HG03439 (cell line): ENCODE results near the gene TTI1.

Experiments used
- ATAC-seq: cut with Tn5 transposase; IDR thresholded peaks from one replicate; pipeline ENCODE4 v1.9.1; 2021; ENCODE audit warnings: mild to moderate bottlenecking, moderate library complexity; ENCODE audit not compliant: unreplicated experiment

TTI1 gene

DNA sequence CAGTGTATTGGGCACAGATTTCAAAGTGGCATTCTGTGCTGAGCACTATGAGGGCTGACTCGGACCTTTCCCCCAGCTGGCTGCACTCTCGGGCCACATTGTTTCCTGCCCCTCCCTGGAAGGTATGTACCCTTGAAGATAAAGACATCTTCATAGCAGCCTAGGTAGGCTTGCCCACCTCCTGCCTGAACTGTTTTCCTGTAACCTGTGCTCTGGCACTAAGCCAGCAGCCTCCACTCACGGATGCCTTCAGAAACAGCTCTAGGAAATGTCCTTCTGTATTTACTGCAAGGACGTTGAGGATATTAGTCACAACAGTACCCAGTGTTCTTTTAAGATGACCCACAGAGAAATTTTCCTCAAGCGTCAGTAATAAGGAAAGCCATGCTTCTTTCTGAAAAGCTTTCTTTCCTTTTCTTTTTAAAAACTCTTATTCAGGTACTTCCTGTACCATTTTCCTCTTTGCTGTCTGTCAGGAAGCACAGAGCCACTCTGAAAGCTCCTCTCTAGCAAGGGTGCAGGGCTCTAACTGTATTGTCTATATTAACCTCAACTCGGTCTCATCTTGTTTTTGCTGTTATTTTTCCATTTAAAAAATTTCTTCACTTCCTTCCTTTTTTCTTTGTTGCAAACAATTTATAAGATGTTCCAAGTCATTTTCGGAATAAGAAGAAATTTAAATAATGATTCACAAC lies 43.5 kb downstream of the TTI1 start:
- ATAC-seq: no peak

DNA sequence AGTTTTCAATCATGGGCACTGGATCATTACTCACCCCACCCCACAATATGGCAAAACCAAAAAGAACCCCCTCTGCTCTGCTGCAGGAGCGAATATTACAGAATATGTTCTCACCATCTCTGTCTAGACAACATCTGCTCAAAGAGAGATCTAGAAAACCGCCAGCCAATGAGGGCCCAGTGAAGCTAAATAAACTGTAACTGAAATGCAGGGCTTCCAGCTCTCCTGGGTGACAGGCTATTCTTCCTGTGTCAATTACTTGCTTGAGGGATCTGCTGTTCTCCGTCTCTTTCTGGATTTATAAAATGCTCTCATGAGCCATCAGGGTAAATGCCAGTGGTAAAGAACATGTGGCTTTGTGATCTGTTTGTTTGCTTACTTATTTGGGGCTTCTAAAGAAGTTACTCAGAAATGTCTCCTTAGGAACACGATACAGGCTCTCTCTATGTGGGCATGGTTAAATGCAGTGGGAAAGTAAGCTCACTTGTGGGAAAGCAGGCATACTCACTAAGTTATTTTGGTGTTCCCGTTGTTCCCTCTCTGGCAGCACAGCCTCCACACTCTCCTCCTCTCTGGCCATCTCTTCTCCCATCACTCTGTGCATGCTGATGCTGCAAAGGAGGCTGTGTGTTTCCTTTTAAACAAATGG lies 44.8 kb downstream of the TTI1 start:
- ATAC-seq: no peak

DNA sequence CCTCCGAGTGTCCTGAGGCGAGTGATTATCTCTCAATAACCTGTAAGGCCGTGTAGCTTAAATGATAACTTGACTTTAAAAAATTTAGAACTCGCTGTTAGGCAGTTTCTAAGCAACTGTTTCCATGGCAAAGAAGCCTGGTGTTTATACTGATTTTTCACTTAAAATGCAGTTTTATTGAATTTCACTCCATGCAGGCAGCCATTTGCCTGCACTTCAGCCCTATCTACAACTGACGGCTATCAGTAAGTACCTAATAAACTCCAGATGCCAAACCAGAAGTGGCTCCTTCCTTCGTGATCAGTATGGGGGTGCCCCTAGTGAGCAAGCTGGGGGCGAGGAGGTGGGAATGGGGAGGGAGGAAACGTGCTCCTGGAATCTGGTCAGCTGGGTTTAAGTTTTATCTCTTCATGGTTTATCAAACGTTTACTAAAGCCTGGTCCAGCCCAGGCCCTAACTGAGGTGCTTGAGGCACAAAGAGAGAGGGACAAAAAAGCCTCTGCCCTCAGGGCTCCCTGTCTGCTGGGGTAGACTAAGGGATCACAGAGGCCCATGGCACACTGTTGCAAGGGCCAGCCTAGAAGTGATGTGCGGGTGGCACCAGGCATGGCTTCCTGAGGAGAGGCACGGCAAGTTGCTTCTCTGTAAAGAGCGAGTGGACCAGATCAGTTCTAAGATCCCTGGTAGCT lies 45.5 kb downstream of the TTI1 start:
- ATAC-seq: no peak

DNA sequence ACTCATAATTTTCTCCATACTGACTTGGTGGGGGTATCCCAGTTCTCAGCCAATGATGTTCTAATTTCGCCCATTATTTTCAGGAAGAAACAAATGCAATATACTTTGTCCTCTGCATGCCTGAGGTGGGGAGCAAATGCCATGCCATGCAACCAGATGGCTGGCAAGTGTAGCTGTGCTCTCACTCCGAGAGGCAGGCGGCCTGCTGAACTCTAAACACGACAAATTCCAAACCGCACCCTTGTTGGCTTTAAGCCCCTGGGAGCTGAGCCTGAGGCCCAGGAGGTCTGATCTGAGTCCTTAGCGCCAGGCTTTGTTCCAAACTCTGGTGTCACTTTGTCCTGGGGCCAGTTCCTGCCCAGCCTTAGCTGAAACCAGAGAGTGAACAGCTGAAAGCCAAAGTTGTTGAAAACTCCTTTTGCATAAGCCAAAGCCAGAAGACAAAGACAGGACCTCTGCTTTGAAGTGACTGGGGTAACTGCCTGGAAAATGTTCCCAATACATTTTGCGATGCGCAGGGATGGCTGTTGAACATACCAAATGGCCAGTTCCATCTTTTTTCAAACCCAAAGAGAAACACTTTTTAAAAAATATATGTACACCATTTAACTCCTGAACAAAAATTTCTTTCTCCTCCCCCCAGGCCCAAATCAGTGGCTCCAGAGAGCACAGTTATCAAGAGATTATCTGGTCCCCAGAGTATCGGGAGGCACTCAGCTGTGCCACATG lies 46.2 kb downstream of the TTI1 start:
- ATAC-seq: no peak

DNA sequence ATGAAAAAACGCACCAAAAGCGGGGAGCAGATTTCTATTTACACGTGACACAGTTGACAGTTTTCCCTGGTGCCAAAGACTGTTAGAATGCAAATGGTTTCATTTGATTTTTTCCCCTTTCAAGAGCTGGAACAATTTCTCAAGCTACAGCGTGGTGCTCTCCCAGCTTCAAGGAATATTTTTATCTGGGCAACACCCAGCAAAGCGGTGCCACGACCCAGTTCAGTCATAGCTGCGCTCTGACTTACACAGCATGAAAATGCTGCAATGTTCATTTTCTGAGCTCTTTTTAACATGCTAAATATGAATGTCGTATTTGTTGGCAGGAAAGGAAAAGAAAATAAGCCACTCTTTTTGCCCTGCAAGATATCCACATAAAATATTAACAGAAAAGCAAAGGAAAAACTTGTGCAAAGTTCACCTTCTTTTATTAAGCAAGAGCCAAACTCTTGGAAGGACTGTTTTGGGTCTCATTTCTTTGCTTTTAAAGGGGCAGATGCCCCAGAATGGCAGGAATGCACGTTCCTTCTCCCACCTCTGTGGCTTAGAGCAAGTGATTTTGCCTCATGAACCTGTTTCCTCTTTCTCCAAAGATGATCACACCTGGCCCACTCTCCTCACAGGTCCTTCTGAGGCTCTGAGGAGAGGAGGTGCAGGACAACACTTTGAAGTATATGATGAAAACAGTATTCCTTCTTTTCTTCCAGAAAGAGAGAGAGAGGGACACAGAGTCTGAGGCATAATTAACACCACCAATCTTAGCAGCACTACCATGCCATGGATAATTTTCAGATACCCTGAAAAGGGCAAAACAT lies 47.0 kb downstream of the TTI1 start:
- ATAC-seq: no peak

DNA sequence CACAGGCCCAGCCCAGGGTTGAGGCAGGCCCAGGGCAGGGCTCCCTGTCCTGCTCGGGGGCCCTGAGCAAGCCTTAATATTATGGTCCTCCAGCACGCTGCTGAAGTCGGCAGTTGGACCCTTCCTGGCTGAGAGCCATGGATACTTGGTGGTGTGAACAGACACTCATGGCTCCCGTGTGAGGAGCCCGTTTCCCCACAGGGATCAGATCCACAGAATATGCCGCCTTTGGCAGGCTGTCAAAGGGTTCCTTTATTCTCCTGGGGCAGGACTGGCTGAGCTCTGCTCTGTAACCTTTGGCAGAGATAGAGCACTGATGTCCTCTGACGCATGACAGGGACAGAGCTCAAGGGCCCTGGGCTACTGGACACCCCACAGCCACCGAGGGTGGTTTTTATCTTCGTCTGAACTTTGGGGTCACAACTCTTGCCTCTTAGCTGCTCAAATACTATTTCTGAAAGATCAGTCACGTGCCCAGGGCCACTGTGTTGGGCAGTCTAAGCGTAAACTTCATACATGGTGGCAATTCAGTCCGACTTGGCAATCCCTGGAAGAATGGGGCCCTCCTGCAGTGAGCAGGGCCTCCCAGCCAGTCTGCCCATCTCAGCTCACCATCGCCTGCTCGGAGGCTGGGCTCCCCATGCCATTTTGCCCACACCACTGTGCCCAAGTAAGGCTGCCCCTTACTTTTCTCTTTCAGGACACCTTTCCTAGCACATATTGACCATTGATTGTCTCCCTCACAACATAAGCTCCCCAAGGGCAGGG lies 49.1 kb downstream of the TTI1 start:
- ATAC-seq: no peak

DNA sequence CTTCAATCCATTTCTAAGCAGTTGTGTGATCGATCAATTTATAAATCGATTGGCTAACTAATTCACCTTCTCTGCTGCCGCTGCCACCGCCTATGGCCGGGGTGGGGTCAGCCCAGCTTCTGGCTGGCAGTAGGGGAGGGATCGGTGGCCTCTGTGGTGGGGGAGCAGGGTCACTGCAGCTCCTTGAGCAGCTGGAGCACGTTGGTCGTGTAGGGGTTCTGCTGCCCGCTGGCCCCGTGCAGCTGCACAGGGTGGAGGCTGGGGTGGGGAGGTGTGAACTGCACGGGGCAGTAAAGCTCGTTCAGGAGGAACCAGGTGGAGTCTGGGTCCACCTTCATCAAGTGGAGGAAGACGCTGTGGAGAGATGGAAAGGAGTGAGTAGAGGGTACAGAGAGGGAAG lies 50.0 kb downstream of the TTI1 start:
- no peak for ATAC-seq

DNA sequence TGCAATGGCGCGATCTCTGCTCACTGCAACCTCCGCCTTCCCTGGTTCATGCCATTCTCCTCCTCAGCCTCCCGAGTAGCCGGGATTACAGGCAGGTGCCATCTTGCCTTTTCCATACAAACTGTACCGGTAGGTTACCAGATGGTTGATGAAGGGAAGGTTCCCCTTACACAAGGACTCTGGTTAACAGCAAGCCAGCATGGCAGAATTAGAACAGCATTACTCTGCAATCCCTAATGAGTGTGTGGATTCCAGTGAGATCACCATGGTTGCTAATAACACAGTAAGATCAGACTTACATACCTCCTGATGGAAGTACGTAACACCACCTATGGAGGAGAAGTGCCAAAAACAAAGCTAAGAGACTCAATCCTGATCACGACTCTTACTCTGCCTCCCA lies 51.7 kb downstream of the TTI1 start:
- ATAC-seq: no peak

DNA sequence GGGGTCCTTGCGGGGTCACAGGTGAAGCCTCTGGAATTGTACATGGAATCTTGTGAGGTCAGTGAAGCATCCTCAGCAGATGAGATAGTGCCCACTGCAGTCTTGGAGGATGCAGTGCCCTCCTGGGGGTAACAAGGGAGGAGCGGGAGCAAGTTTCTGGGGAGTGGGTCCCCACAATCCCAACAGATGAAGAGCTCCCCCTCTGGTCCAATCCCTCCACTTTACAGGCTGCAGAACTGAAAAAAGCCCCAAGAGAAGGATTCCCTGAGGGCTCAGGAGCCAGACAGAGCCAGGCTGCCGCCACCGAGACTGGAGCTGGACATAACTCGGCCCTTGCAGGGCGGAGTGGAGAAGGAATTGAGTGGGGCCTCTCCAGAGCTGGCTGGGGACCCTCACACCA lies 52.4 kb downstream of the TTI1 start:
- ATAC-seq: no peak

DNA sequence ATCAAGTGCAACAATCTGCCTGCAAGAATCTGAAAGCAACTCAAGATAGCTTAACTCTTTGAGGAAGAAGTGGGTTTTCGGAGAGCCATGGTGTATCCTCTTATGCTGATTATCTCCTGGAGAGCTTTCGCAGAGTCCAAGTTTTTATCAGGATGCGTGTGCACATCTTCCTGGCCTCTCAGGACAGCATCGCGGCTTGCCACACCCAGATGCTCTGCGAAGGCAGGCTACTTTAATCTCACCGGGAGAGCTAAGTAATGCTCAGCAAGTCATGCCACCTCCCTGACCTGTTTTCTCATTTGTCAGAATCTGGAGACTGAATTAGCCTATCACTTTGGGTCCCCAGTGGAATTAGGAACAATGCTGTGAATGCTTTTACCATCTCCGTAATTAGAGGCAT lies 52.9 kb downstream of the TTI1 start:
- ATAC-seq: no peak

DNA sequence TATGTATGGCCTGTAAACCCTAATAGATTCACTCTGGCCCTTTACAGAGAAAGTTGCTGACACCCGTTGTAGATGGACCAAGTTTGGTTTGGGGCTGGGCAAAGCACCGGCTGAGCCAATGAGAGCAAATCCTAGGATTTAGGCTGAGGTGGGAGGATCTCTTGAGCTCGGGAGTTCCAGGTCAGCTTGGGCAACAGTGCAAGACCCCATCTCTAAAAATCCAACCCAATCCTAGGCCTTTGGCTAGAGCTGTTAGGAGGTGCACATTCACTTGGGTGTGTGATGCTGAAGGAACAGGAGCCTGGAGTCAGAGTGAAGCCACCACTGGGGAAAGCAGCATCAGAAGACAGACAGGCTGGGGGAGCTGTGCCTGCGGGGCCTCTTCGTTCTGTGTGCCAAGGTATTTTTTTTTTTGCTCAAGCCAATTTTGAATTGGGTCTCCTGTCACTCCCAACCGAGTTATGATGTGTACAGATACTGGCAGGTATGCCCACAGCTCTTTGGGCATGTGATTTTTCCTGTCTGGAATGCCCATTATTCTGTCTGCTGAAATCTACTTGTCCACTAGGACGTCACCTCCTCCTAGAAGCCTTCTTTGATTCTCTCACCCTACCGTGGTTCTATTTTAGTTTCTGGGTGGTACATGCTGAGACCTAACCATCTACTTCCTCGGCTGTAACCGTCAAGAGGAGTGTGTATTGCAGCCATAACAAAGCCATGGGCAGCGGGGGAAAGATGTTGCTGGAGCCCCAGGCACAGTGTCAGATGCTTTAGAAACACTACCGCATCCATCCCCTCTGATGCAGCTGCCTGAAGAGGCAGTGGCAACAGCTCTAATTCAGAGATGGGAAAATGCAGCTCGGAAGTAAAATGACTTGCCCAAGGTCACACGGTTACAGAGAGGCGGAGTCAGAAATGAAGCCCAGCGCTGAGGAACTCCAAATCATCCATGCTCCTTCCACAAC lies 54.0 kb downstream of the TTI1 start:
- ATAC-seq: no peak

DNA sequence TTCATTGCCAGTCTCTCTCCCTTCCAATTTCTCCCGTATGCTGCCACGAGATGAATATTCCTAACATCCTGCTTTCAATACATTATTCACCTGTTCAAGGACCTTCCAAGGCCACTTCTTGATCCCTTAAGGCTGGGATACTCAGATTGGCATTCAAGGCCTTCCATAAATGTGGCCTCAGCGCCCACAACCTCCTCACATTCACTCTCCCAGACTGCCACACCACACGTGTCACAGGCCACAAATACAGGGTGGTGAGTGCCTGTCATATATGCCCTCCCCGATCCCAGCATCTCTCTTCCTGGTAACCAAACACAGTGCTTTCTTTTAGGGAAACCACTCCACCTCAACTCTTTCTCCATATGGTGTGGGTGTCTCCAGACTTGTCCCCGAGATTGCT lies 55.5 kb downstream of the TTI1 start:
- no peak for ATAC-seq

DNA sequence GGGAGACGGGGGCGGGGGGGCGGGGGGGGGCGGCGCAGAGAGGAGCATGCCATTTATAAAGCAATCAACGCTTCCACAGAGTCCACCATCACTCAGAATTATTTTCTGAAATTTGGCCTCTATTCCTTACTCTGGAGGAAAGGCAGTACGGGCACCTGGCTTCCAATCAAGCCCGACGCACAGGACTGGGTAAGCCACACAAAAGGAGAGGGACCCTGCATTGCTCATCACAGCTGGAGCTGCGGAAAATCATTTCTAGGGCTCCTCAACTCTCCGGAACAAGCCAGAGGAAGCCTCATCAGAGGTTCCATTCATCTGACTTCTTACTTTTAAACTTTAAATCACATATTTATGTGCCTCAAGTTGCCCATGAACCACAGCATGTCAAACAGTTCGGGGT lies 55.9 kb downstream of the TTI1 start:
- ATAC-seq: no peak

DNA sequence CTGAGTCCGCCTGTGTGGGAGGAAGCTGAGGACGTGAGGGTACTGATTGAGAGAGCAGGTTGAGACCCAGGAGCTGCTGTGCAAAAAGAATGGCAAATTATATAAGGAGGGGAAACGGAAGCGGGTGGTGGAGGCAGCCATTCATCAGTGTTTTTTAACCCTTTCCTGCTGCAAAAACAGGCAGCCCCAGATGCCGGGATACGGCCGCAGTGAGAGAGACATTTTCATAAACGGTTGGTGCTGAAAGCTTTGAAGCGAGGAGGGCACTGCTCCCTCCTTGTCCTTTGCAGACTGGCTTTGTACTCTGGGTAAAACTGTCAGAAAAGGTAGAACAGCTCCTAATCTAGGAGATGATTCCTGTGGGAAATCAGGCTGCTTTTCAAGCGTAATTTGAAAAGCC lies 56.4 kb downstream of the TTI1 start:
- ATAC-seq: no peak

DNA sequence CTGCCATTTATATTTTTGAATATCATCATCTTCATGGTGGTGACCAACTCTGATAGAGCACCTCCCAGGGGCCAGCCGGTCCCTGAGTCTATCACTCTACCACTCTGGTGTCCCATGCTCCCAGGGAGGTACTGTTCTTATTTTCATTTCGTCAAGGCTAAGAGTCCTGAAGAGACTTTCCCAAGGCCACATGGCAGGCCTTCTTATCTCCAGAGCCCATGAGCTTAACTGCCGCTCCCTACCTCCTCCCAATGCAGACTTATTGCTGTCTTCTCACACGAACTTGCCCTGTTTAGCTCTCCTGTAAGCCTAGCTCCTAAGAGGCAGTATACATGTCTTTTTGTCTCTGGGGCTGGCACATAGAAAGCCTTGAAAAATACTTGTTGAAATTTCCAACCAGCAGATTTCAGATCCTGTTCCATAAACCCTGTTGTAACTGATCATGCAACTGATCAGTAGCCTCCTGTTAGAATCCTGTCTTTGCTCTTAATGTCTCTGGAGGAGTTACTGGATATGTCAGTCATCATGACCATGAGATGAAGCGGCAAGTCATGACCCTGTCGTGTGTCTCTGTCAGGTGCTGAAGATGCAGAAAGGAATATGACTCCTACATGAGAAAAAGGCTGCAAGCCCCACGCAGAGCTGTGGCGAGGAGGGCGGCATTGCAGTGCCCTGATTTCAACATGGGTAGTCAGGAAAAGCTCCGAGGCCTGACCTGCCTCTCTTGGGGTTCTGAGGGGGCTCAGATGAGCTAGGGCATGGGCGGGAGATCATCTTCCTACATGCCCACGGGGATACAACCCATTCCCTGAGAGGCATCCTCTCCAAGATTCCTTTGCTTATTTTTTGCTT lies 60.0 kb downstream of the TTI1 start:
- ATAC-seq: no peak

DNA sequence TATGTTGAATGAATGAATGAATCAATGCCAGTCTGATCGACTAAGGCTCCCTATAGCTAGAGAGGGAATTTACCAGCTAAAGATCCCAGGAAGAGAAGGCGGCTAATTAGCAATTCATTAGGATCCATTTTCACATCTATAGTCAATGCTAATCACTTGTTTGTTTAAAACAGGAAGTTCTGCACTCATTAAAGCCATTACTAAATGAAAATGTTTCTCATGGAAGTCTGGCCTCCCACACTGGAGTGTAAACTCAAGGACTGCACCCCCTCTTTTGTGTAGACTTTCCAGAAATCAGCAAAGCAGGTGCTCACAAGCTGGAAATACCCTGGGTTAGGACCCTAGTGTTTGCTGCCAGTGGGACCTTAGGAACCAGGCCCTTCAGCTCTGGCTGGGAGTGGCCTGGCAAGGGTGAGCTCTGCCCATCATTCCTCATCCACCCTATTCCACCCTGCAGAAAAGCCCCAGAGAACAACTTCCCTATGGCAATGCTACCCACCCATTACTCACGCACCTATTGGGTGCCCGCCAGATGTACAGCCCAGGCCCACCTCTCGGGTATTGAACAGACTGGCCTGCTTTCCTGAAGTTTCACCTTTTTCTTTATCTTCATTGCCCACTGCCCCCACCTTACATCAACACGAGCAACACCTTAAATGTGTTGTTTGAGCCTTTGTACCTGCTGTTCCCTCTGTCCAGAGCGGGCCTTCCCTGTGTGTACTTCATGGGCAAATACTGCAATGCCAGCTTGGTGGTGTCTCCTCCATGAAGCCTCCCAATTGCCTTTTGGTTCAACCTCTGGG lies 60.8 kb downstream of the TTI1 start:
- no peak for ATAC-seq

DNA sequence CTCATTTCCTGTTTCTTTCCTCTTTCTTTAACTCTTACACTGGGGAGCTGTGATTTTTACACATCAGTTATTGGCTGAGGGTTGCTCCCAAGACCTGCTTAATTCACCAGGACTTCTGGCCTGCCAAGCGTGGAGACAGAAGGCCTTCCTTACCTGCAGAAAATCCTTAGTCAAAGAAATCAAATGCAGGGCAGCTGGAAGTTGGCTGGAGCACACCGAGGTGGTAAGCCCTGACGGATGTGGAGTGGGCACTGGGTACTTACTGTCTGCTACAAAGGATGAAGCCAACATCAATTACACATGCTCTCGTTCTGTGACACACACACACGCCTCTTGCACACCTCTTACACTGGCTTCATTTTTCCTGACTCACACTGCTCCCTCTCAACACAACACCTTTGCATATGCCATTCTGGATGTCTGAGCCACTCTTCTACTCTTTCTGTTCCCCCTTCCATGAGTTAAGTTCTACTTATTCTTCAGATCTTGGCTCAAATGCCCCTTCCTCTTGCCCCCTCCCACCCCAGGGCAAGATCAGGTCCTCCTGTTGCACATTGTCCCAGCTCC lies 61.6 kb downstream of the TTI1 start:
- no peak for ATAC-seq
